HG03457 (cell line): Measurements from ENCODE around the gene COL5A1.
"Not testable (repeated sequence)": the region's sequence is repeated elsewhere in the genome, so short reads cannot be mapped to it uniquely, and the experiment has no call there.

Experiments
- ATAC-seq: cut with Tn5 transposase; IDR thresholded peaks from one replicate; pipeline ENCODE4 v1.9.1; 2021; ENCODE audit warnings: moderate number of reproducible peaks; ENCODE audit not compliant: unreplicated experiment

The COL5A1 gene

GRCh38 chr9:134707031-134707680 is 65.6 kb downstream of the COL5A1 start:
- no peak for ATAC-seq

DNA sequence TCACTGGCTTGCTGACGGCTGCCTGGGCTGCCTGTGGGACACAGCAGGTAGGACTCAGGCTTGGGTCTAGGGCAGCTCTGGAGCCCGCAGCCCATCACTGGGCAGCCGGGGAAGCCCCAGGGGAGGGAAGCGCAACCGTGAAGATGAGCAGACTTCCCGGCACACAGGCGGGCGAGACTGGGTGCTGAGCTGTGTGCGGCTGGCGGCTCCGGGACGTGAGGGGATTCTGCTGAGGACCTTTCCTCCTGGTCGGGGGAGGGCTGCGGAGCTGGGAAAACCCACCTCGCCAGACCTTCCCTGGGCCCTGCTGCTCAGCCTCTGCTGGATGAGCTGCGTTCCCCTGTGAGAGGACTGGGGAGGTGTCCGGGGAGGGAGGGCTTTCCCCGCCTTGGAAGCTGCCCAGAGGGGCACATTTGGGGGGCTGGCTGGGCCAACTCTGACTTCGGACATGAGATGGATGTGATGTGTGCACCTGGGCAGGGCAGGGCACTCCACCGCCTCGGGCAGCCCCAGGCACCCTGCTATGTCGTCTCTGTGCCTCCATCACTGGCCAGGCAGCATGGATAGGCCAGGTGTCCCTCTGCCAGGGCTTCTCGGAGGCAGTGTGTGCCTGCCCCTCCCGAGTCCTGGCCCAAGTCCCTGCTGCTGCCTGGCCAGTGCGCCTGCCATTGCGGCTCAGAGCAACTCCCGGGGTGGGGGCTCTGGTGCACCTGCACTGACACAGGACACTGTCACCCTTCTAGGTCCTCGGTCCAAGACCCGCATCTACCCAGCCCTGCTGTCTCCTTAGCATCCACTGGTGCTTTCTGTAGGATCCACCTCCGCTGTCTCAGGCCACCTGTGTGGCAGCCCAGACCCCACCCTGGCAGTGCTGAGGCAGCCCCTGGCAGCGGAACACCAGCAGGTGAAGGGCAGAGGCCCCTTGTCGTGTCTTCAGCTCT is 66.4 kb downstream of the COL5A1 start:
- ATAC-seq: no peak

DNA sequence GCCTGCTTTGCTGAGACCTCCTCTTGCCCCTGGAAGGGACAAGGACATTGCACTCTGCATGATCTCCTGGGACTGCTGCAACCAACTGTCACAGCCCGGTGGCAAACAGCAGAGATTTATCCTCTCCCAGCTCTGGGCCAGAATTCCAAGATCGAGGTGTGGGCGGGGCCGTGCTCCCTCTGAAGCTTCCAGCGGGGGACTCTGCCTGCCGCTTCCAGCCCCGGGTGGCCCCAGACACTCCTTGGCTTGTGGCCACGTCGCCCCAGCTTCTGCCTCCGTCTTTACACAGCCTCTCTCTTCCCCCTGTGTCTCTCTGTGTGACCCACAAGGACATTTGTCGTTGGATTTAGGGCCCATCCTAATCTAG is 67.1 kb downstream of the COL5A1 start:
- ATAC-seq: no peak

GRCh38 chr9:134709512-134710270 is 68.1 kb downstream of the COL5A1 start:
- no peak for ATAC-seq

DNA sequence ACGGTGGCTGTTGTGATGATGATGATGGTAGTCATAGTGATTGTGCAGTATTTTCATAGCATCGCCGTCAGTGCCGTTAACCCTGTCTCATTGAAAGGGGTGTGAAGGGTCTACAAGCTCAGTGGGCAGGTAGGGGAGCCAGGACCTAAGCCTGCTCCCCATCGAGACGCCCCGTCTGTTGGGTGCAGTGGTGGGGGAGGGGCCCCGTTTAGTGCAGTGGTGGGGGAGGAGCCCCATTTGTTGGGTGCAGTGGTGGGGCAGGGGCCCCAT is 68.6 kb downstream of the COL5A1 start:
- no peak for ATAC-seq

GRCh38 chr9:134710901-134711300 is 69.3 kb downstream of the COL5A1 start:
- no peak for ATAC-seq

DNA sequence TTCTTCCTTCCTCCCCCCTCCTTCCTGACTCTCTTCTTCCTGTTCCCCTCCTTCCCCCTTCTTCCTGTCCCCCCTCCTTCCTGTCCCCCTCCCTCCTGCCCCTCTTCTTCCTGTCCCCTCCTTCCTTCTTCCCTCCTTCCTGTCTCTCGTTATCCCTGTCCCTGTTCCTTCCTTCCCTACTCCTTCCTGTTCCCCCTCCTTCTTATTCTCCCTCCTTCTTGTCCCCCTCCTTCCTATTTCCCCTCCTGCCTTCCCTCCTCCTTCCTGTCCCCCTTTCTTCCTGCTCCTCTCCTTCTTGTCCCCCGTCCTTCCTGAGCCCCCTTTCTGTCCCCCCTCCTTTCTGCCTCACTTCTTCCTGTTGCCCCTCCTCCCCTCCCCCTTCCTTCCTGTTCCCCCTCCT is 70.6 kb downstream of the COL5A1 start:
- ATAC-seq: no peak

GRCh38 chr9:134712926-134713325 is 71.3 kb downstream of the COL5A1 start:
- no peak for ATAC-seq

DNA sequence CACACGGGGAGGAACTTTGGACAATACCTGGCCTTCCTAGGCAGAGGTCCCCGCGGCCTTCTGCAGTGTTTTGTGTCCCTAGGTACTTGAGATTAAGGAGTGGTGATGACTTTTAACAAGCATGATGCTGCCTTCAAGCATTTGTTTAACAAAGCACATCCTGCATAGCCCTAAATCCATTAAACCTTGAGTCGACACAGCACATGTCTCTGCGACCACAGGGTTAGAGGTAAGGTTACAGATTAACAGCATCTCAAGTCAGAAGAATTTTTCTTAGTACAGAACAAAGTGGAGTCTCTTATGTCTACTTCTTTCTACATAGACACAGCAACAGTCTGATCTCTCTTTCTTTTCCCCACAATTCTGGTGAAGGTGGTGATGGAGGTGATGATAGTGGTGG is 73.9 kb downstream of the COL5A1 start:
- ATAC-seq: not testable (repeated sequence)

DNA sequence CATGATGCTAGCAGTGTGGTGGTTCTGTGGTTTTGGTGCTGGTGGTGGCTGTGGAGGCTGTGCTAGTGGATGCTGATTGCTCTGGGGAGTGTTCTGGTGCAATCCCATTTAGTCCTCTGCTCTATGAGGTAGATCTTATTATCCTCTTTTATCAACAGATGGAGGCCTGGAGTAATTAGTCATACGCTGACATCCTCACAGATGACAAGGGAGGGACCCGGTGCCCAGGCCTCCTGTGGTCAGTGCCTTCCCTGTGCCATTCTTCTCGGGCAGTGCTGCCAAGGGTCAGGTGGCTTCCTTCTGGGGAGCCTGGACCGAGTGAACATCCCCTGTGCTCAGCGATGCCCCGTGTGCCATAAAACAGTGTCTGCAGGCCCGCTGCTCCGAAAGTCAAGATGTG is 74.5 kb downstream of the COL5A1 start:
- ATAC-seq: no peak

DNA sequence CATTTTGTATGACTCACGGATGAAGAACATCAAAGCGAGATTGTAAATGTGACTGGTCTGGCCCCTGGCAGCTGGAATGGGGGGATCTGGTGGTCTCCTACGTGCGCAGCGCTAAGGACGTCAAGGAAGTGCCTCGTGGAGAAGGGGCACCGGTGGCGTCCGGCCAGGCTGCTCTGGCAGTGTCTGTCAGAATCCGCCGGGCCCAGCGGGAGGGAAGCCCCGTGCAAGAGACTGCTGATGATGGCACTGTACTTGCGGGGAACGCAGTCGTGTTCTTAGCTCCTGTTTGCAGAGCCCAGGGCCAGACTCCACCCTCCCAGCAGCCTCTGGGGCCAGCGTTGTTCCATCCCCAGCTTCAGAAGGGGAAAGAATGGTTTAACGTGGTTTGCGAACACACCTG is 75.5 kb downstream of the COL5A1 start:
- ATAC-seq: no peak

GRCh38 chr9:134717924-134718645 is 76.5 kb downstream of the COL5A1 start:
- ATAC-seq: no peak

DNA sequence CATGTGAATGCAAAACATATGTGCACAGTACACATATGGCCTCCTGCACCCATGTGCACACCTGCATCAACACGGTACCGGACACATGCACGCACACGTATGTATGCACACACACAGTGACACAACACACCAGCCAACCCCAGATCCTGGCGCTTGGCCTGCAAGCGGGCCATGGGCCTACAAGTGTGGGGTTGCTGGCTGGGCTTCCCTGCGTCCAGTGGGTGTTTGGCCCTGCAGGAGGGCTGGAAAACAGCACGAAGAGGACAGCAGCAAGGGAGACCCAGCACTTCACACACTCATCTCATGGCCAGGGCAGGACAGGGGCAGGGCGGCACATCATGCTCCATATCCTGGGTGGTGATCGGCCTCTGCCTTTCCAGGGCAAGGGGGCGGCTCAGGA is 77.7 kb downstream of the COL5A1 start:
- ATAC-seq: no peak

- no peak for ATAC-seq
Measured at GRCh38 chr9:134720136-134720753, 78.6 kb downstream of the COL5A1 start.

DNA sequence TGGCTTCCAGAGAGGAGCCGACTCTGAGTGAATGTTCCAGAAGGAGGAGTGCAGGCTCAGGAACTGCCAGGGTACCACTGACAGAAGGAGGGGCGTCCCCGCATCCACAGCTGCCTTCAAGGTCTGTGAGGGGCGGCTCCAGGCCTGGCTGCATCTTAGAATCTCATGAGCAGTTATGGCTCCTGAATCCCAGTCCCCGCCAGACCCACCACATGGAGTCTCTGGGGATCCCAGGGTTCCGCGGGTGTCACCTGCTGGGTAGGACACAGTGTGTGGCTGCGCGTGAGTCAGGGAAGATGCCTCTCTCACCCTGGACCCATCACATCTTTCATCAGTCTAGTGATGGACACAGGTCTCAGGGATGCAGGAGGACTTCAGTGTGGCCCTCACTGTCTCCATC is 79.2 kb downstream of the COL5A1 start:
- ATAC-seq: no peak

DNA sequence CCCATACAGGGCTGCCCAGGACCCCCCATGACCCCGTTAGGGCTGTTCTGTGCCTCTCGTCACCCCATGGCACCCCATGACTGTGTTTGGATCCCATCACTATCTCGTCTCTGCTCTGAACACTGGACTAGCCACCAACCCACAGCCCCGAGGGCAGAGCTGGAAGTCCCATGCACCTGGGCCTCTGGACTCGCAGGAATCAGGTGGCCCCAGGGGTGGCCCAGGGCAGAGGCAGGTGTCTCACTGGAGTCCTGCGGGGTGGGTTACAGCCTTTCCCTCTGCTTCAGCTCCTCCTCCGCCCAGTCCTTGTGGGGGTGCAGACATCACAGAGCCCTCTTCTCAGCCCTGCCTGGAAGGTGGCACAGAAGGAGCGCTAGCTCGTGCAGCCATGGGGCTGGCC is 79.7 kb downstream of the COL5A1 start:
- ATAC-seq: no peak

GRCh38 chr9:134722120-134722701 is 80.6 kb downstream of the COL5A1 start:
- ATAC-seq: no peak

- ATAC-seq: no peak
Measured at GRCh38 chr9:134723037-134723436, 81.4 kb downstream of the COL5A1 start.

GRCh38 chr9:134723491-134724190 is 82.0 kb downstream of the COL5A1 start:
- ATAC-seq: no peak
